GM12891 (cell line): Measurements from ENCODE around the gene MMP14. TPM values are rescaled to one million over a fixed set of nuclear protein-coding genes. Genes with fewer than 3 reads are reported as not detected.
A peak's percentile ranks its signal among the peaks of the same experiment; 100 is the strongest.
"Not testable (repeated sequence)": the region's sequence is repeated elsewhere in the genome, so short reads cannot be mapped to it uniquely, and the experiment has no call there.

Experiments
- DNase-seq: peaks from one replicate; pipeline ENCODE4 v3.0.0; 2011; ENCODE audit warnings: low spot score; ENCODE audit not compliant: insufficient read length
- FAIRE-seq: peaks from 2 replicates; lab custom pipeline; 2011; peaks lifted over from hg19 to GRCh38; lab: Jason Lieb, UNC
- PAX5 ChIP-seq: IDR thresholded peaks from 2 replicates; pipeline ENCODE4 v1.6.1; 2011; ENCODE audit warnings: low read length, moderate library complexity, mild to moderate bottlenecking; ENCODE audit not compliant: insufficient read depth, severe bottlenecking
- POLR2A ChIP-seq: IDR thresholded peaks from 2 replicates; pipeline ENCODE4 v1.6.1; 2011; ENCODE audit warnings: low read depth, low read length, control low read depth
- POLR2AphosphoS5 ChIP-seq: IDR thresholded peaks from 2 replicates; pipeline ENCODE4 v1.6.1; 2011; ENCODE audit warnings: low read depth, low read length, control low read depth
- POU2F2 ChIP-seq: IDR thresholded peaks from 2 replicates; pipeline ENCODE4 v1.6.1; 2011; ENCODE audit warnings: low read depth, mild to moderate bottlenecking, control low read depth, low read length, moderate library complexity
- SPI1 ChIP-seq: IDR thresholded peaks from 2 replicates; pipeline ENCODE4 v1.6.1; 2011; ENCODE audit warnings: low read depth, low read length, control low read depth
- TAF1 ChIP-seq: IDR thresholded peaks from 2 replicates; pipeline ENCODE4 v1.6.1; 2011; ENCODE audit warnings: low read depth, low read length, control low read depth
- polyA plus RNA-seq: library from polyadenylated mRNA; unstranded; fragments of >200 nt; gene quantifications from one replicate; pipeline ENCODE4 v1.2.1, GENCODE V29; 2012; ENCODE audit warnings: low read depth, missing spikeins, inconsistent platforms; ENCODE audit not compliant: missing spikeins

Gene MMP14
- 1.3 TPM for polyA plus RNA-seq

DNA sequence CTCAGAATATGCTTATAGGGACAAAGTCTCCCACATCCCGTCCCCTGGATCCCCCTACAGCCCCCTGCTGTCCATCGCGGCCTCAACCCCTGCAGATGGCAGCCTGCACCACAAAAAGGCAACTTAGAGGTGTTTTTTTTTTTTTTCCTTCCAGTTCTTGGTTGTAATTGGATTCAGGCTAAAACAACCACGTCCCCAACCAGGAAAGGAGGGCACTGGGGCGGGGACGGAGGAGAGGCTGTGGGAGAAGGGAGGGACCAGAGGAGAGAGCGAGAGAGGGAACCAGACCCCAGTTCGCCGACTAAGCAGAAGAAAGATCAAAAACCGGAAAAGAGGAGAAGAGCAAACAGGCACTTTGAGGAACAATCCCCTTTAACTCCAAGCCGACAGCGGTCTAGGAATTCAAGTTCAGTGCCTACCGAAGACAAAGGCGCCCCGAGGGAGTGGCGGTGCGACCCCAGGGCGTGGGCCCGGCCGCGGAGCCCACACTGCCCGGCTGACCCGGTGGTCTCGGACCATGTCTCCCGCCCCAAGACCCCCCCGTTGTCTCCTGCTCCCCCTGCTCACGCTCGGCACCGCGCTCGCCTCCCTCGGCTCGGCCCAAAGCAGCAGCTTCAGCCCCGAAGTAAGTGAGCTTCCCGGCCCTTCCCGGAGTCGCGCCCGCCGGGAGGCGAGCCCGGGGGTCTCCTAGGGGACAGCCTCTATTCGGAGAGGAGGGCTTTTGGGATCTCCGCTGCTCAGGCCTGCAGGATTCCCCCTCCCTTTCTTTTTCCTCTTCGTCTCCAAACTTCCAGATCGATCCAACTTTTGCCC lies at the start of gene MMP14:
TSS of gene MMP14 (plus strand) at position 285 of the 813 bp plus-strand sequence. CDS start at position 518, 233 bp downstream.
- DNase-seq, result no peak
- TF ChIP-seq PAX5, result no peak
- no peak for TF ChIP-seq POLR2AphosphoS5
- TF ChIP-seq SPI1, result no peak
- no peak for TF ChIP-seq POLR2A
- no peak for TF ChIP-seq TAF1
- FAIRE-seq, result no peak

DNA sequence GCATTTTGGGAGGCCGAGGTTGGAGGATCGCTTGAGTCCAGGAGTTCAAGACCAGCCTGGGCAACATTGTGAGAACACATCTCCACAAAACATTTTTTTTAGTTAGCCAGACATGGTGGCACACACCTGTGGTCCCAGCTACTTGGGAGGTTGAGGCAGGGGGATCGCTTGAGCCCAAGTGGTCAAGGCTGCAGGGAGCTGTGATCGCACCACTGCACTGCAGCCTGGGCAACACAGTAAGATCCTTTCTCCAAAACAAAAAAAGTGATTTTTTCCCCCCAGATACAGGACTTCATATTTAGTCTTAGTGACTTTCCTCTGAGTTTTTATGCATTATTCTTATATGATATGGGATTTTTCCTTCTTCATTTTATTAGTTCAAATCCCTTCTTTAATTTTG lies 49.7 kb upstream of the MMP14 start:
- DNase-seq, result no peak
- no peak for TF ChIP-seq POU2F2
- no peak for TF ChIP-seq PAX5
- FAIRE-seq, result no peak

DNA sequence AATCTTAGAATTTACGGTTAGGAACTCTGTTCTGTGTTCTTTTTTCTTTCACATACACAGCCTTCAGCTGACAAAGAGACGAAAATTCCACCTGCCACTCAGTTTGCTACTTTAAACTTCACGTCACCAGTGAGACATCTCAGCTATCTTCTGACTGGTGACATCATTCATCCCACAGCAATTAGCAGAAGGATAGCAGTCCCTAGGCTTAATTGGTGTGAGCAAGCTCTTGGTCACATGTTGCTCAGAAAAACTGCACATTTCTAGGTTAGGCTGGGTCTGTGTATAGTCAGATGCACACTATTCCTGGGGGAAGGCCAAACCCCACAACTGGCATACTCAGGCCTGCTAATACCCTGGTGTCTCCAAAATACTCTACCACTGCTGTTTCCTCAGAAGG lies 45.1 kb upstream of the MMP14 start:
- DNase-seq (no peak), FAIRE-seq (peak; percentile 54)

DNA sequence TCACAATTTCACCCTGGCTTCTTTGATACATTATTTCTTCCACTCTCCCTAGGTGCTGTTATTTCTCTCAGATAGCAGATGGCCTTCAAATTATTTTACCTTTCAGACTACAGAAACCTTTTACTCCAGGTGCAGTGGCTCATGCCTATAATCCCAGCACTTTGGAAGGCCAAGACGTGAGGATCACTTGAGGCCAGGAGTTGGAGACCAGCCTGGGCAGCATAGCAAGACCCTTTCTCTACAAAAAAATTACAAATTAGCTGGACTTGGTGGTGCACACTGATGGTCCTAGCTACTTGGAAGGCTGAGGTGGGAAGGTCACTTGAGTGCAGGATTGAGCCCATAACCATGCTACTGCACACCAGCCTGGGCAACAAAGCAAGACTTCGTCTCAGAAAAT lies 44.2 kb upstream of the MMP14 start:
- TF ChIP-seq POLR2A, result no peak
- TF ChIP-seq SPI1, result no peak
- TF ChIP-seq POLR2AphosphoS5, result no peak
- TF ChIP-seq TAF1, result no peak
- no peak for TF ChIP-seq POU2F2
- TF ChIP-seq PAX5, result no peak
- no peak for DNase-seq
- peak; percentile 20 for FAIRE-seq

More for the DNA sequence above, 45.1 kb upstream of the MMP14 start:
- TF ChIP-seq TAF1 (no peak), POU2F2 (no peak), POLR2AphosphoS5 (no peak), PAX5 (no peak), SPI1 (no peak), POLR2A (no peak)

DNA sequence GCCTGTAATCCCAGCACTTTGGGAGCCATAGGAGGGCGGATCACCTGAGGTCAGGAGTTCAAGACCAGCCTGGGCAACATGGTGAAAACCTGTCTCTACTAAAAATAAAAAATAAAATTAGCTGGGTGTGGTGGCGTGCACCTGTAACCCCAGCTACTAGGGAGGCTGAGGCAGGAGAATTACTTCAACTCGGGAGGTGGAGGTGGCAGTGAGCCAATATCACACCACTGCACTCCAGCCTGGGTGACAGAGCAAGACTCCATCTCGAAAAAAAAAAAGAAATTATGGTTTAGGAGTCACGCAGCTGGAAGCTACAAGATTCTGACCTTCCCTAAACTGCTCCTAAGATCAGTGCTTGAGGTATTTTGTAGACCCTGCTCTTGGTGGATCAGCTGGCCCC lies 42.8 kb upstream of the MMP14 start:
- not testable (repeated sequence) for FAIRE-seq, DNase-seq

DNA sequence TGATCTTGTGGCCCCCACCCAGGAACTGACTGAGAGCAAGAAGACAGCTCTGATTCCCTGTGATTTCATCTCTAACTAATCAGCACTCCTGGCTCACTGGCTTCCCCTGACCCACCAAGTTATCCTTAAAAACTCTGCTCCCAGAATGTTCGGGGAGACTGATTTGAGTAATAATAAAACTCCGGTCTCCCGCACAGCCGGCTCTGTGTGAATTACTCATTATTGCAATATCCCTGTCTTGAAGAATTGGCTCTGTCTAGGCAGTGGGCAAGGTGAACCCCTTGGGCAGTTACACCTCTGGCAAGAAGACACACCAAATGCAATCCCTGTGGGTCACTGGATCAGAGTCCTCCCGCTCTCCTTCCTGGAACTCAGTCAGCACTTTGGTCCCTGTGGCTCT lies 42.4 kb upstream of the MMP14 start:
- FAIRE-seq, result no peak

DNA sequence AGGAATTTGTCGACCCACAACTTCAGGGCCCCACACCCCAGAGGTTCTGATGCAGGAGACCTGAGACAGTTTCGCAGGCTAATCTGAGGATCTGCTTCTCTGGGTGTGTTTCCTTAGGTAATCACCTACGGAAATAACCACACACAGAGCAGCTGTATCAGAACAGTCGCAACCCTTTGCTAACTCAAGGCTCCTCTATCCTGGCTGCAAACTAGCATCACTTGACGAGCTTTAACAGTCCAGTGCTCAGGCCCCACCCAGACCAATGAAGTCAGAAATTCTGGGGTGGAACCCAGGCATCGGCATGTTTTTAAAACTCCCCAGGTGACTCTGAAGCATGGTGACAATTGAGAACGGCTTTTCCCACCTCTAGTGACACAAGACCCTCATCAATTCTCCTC lies 41.8 kb upstream of the MMP14 start:
- peak; percentile 66 for FAIRE-seq
- TF ChIP-seq POLR2AphosphoS5, result no peak
- no peak for TF ChIP-seq PAX5

More for the DNA sequence above, 42.4 kb upstream of the MMP14 start:
- no peak for TF ChIP-seq PAX5
- TF ChIP-seq TAF1, result no peak
- no peak for TF ChIP-seq SPI1
- no peak for TF ChIP-seq POU2F2
- no peak for TF ChIP-seq POLR2AphosphoS5
- no peak for TF ChIP-seq POLR2A
- no peak for DNase-seq

DNA sequence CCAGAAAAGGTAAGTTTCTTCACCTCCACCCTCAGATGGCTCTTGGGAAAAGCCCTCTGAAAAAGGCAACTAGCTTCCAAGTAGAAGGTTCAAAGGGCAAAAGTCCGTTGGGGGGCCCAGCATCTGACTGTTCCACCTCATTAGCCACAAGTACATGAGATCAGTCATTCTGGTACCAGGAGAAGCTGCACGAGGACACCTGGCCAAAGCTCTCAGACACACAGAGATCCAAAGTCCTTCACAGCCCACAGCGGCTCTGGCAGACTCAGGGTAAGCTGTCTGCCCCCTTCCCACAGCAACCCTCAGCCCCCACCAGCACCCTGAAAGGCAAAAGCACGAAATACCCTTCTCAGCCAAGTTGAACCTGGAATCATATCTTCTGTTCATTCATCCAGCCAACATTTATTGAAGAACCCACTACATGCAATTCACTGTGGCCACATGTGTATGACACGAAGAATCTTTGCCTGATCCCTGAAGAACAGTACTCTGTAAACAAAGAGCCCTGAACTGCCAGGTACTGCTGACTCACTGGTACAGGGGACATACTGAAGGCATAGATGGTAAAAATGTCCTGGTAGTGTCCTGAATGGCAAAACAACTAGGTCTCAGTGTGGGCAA lies 40.2 kb upstream of the MMP14 start:
- DNase-seq (no peak), FAIRE-seq (peak; percentile 61)
- TF ChIP-seq PAX5 (peak; percentile 95), TAF1 (no peak), SPI1 (no peak), POU2F2 (no peak), POLR2A (peak; percentile 21; the same call in 1 of the 2 replicates), POLR2AphosphoS5 (peak; percentile 53; the same call in 1 of the 2 replicates)

More for the DNA sequence above, 41.8 kb upstream of the MMP14 start:
- DNase-seq, result no peak

DNA sequence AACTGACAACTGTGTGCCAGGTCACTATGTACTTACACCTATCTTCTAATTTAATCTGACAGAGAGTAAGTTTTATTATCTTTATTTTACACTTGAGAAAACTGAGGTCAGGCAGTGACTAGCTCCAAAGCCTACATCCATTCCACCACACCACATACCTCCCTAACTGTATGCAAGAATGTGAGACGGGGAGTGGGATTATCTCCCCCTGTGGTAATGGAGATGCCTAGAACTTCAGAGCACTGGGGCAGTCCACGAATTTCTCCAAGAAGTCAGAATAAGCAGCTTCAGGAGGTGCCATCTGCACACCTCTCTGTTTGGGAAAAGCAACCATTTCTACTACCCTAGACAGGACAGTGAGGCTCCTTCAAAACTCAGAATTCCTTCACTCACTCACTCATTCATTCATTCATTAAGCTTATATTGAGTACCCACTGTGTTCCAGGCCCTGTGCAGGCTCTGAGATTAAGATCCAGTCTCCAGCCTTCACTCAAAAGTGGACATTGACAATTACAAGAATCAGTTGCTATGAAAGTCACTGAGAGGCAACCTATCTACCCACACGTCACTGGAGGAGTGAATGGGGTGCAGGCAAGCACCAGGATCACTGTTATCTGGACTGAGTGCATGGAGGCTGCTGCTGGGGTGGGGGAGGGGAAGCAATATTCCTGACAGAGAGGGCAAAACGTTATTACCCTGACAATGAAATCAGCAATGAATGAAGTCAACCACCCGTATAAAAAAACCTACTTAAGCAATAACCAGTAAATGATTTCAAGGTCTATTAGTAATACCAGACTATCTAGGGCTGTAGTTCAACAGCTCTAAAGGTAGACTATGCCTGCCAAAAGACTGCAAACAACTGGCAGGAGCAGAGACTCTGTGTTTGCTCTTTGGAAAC lies 39.1 kb upstream of the MMP14 start:
- DNase-seq (no peak), FAIRE-seq (peak; percentile 51)
- TF ChIP-seq SPI1, result no peak
- no peak for TF ChIP-seq POU2F2
- TF ChIP-seq TAF1, result no peak

DNA sequence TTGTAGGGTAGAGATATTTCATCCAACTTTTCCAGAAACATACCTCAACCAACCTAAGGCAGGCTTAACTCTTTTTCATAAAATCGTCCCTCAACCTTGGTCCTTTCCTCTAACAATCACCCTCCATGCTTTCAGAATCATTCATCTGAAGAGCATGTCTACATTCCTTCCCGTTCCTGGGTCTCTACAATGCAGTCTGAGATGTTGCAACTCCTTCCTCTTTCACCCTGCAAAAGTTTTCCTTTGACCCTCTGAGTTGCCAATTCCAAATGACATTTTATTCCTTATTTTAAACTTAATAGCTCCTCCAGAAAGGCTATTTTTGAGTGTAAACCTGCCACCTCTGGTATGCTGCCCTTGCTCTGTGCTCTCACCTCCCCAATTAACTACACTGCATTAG lies 37.9 kb upstream of the MMP14 start:
- FAIRE-seq, result no peak
- no peak for DNase-seq
- TF ChIP-seq POLR2AphosphoS5, result no peak
